Endodermal cell (in vitro differentiated cells): ENCODE results near the gene GAPDHS. TPM values are rescaled to one million over a fixed set of nuclear protein-coding genes. Genes with fewer than 3 reads are reported as not detected.

Source experiments
- DNase-seq: peaks from one replicate; pipeline ENCODE4 v3.0.0-alpha.2; 2017
- H3K27ac ChIP-seq: 2 replicates; pipeline ENCODE4 v1.5.1; 2013; ENCODE audit warnings: mild to moderate bottlenecking, low read depth, low read length, moderate library complexity
- H3K27me3 ChIP-seq: 2 replicates; pipeline ENCODE4 v1.6.1; 2013; ENCODE audit warnings: mild to moderate bottlenecking, low read length, moderate library complexity; ENCODE audit not compliant: insufficient read depth, control insufficient read depth, poor library complexity, severe bottlenecking
- H3K36me3 ChIP-seq: 2 replicates; pipeline ENCODE4 v1.7.0; 2013; ENCODE audit warnings: mild to moderate bottlenecking, low read length, moderate library complexity; ENCODE audit not compliant: control insufficient read depth, insufficient read depth
- H3K4me1 ChIP-seq: one replicate; pipeline ENCODE4 v1.7.0; 2013; ENCODE audit warnings: low read length; ENCODE audit not compliant: control insufficient read depth, insufficient read depth
- H3K4me3 ChIP-seq: 2 replicates; pipeline ENCODE4 v1.5.1; 2013; ENCODE audit warnings: mild to moderate bottlenecking, low read length, moderate library complexity
- H3K9ac ChIP-seq: 2 replicates; pipeline ENCODE4 v1.6.1; 2013; ENCODE audit warnings: mild to moderate bottlenecking, low read length, moderate library complexity; ENCODE audit not compliant: poor library complexity, severe bottlenecking; ENCODE audit errors: extremely low read depth
- H3K9me3 ChIP-seq: 2 replicates; pipeline ENCODE4 v1.6.1; 2013; ENCODE audit warnings: mild to moderate bottlenecking, low read length, moderate library complexity; ENCODE audit not compliant: control insufficient read depth
- H3K27ac Mint-ChIP-seq: 2 replicates; pipeline ENCODE4 v1.8.0; 2020; ENCODE audit warnings: mixed read lengths
- H3K27me3 Mint-ChIP-seq: 2 replicates; pipeline ENCODE4 v1.8.0; 2021; ENCODE audit warnings: mild to moderate bottlenecking, mixed read lengths; ENCODE audit not compliant: insufficient read depth
- H3K36me3 Mint-ChIP-seq: 2 replicates; pipeline ENCODE4 v1.8.0; 2020; ENCODE audit warnings: low read depth, mixed read lengths
- H3K4me1 Mint-ChIP-seq: 2 replicates; pipeline ENCODE4 v1.8.0; 2020; ENCODE audit warnings: mixed read lengths
- H3K4me3 Mint-ChIP-seq: 2 replicates; pipeline ENCODE4 v1.8.0; 2020; ENCODE audit warnings: mild to moderate bottlenecking, moderate library complexity, mixed read lengths
- H3K9me3 Mint-ChIP-seq: 2 replicates; pipeline ENCODE4 v1.8.0; 2020; ENCODE audit warnings: mild to moderate bottlenecking, mixed read lengths
- CTCF ChIP-seq: fragments of 200-600 bp; sonication (generic); conservative IDR thresholded peaks from 2 replicates; pipeline ENCODE4 v1.5.0; 2021; ENCODE audit warnings: antibody characterized with exemption, mild to moderate bottlenecking
- WGBS, 2 experiments: methylation state at CpG; one replicate each; pipeline versions ENCODE4 v1.1.5 to v1.1.7; 2013; ENCODE audit warnings: missing lambda C conversion rate in 2 of 2, mixed read lengths in 1 of 2; ENCODE audit not compliant: insufficient coverage in 1 of 2, insufficient read length in 1 of 2; 5-methylcytosine and 5-hydroxymethylcytosine counted together
- total RNA-seq, 2 donors: library from RNA; stranded (reverse); fragmentation: NEBNext Ultra II Directional in 1 of 2; extraction: Animal tissue kit (Norgen Biotek cat#: 25700) in 1 of 2; gene quantifications; 2 replicates in 1 of 2; 3 replicates in 1 of 2; pipeline ENCODE4 v1.2.1, GENCODE V29; 2021

Gene GAPDHS
- total RNA-seq, 2 donors from 2014 or later, result not detected

- Histone ChIP-seq H3K9ac (no peak overlapping the region), H3K27ac (no peak overlapping the region), H3K36me3 (no peaks in the 10 kb centered on the region), H3K27me3 (peaks cover 4% of the 10 kb centered on the region), H3K4me1 (no peaks in the 10 kb centered on the region), H3K4me3 (no peak overlapping the region), H3K9me3 (peaks cover 10% of the 10 kb centered on the region)
- peaks cover 24% of the 10 kb centered on the region for H3K27me3 Mint-ChIP-seq
- no peaks in the 10 kb centered on the region for H3K36me3 Mint-ChIP-seq
- no peak for DNase-seq
- WGBS, 2 experiments, result 90% methylated on average over 1 of the region's 1 CpG
- no peak overlapping the region for H3K27ac Mint-ChIP-seq
- no peak overlapping the region for H3K4me3 Mint-ChIP-seq
- TF ChIP-seq CTCF, result no peak
- H3K4me1 Mint-ChIP-seq, result peaks cover 7% of the 10 kb centered on the region
- peaks cover 21% of the 10 kb centered on the region for H3K9me3 Mint-ChIP-seq
These were observed 38.2 kb downstream of the GAPDHS start for GRCh38 chr19:35571406-35571965.

- Histone ChIP-seq H3K36me3 (no peaks in the 10 kb centered on the region), H3K9ac (no peak overlapping the region), H3K9me3 (peaks cover 24% of the 10 kb centered on the region), H3K27me3 (no peaks in the 10 kb centered on the region), H3K4me3 (no peak overlapping the region), H3K27ac (no peak overlapping the region), H3K4me1 (no peaks in the 10 kb centered on the region)
- H3K27me3 Mint-ChIP-seq, result peaks cover 25% of the 10 kb centered on the region
- DNase-seq, result no peak
- no peak overlapping the region for H3K27ac Mint-ChIP-seq
- no peaks in the 10 kb centered on the region for H3K36me3 Mint-ChIP-seq
- H3K4me3 Mint-ChIP-seq, result no peak overlapping the region
- peaks cover 47% of the 10 kb centered on the region for H3K9me3 Mint-ChIP-seq
- TF ChIP-seq CTCF, result no peak
- no peaks in the 10 kb centered on the region for H3K4me1 Mint-ChIP-seq
- 93% methylated on average over 1 of the region's 1 CpG; no CpG with 5 or more reads in 1 of the 2 experiments for WGBS, 2 experiments
These were observed 44.7 kb downstream of the GAPDHS start for GRCh38 chr19:35577918-35578317.

GRCh38 chr19:35578707-35579106 lies 45.5 kb downstream of the GAPDHS start:
- peaks cover 24% of the 10 kb centered on the region for H3K9me3 ChIP-seq
- no peaks in the 10 kb centered on the region for H3K4me1 ChIP-seq
- H3K27me3 ChIP-seq, result no peaks in the 10 kb centered on the region
- no peak for TF ChIP-seq CTCF
- H3K36me3 Mint-ChIP-seq, result no peaks in the 10 kb centered on the region
- peaks cover 25% of the 10 kb centered on the region for H3K27me3 Mint-ChIP-seq
- no peak overlapping the region for H3K9ac ChIP-seq
- DNase-seq, result no peak
- H3K4me3 ChIP-seq, result no peak overlapping the region
- peaks cover 47% of the 10 kb centered on the region for H3K9me3 Mint-ChIP-seq
- no peaks in the 10 kb centered on the region for H3K4me1 Mint-ChIP-seq
- 73 to 79% methylated on average over 7 of the region's 7 CpGs for WGBS, 2 experiments
- no peak overlapping the region for H3K27ac ChIP-seq
- no peaks in the 10 kb centered on the region for H3K36me3 ChIP-seq
- H3K4me3 Mint-ChIP-seq, result no peak overlapping the region
- no peak overlapping the region for H3K27ac Mint-ChIP-seq
